HL-60 (cell line): ENCODE results near the gene IL20.

Experiments
- POLR2AphosphoS5 ChIP-seq: IDR thresholded peaks from 2 replicates; pipeline ENCODE4 v1.6.1; 2012; ENCODE audit warnings: low read depth
- TF ChIP-seq, protein P1 (sequence below): IDR thresholded peaks from one replicate; pipeline ENCODE4 v1.5.1; 2011; ENCODE audit warnings: low read length, control low read depth, inconsistent platforms; ENCODE audit not compliant: insufficient read depth

DNA sequence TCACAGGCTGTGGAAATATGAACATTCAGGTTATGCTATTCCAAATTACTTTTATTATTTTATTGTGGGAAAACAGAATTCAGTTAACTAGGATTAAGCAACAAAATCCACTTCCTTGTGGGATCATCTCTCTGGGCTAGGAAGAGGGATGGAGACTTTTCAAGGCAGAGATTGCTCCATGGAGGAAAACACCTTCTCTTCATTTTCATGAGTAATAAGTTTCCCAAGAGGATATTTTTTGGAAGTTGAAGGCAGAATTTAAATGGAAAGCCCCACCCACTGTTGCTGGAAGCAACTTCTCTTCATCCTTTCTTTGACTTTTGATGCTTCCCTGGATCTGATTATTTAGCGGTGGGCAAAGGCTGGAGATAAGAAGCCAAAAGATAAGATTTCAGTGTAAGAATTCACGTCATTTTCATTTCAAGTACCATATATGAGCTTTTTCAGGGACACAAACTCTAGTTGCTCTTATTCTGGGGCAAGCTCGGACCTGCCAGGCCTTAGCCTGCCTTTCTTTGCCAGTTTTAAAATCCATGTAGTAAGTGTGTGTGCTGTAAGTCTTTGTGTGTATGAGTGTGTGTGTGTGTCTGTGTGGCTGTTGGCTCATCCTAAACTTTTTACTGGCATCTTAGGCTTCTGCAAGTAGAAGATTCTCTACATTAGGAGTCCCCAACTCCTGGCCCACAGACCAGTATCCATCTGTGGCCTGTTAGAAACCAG lies 20.1 kb downstream of the IL20 start:
- TF ChIP-seq POLR2AphosphoS5: no peak
- TF ChIP-seq, protein P1, sequence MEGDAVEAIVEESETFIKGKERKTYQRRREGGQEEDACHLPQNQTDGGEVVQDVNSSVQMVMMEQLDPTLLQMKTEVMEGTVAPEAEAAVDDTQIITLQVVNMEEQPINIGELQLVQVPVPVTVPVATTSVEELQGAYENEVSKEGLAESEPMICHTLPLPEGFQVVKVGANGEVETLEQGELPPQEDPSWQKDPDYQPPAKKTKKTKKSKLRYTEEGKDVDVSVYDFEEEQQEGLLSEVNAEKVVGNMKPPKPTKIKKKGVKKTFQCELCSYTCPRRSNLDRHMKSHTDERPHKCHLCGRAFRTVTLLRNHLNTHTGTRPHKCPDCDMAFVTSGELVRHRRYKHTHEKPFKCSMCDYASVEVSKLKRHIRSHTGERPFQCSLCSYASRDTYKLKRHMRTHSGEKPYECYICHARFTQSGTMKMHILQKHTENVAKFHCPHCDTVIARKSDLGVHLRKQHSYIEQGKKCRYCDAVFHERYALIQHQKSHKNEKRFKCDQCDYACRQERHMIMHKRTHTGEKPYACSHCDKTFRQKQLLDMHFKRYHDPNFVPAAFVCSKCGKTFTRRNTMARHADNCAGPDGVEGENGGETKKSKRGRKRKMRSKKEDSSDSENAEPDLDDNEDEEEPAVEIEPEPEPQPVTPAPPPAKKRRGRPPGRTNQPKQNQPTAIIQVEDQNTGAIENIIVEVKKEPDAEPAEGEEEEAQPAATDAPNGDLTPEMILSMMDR: no peak
